Measurements from ENCODE around the gene UBE3B.

Gene UBE3B

GRCh38 chr12:109553906-109554500 lies 76.6 kb downstream of the UBE3B start:
- TF ChIP-seq POLR2A (IDR thresholded peaks at IDR 0.05; ENCODE audit: extremely low read depth, insufficient read length) (no peak), MYC (IDR thresholded peaks at IDR 0.05; ENCODE audit: low read depth, low read length) (no peak), CTCF (IDR thresholded peaks at IDR 0.05; ENCODE audit: low read depth, low read length) (no peak), MAX (IDR thresholded peaks at IDR 0.05; ENCODE audit: low read depth, low read length) (no peak)
- H3K4me3 ChIP-seq (ENCODE audit: low read depth, low read length) = no peak overlapping the region
- DNase-seq (ENCODE audit: low read depth) = no peak

GRCh38 chr12:109554761-109555160 lies 77.3 kb downstream of the UBE3B start:
- no peak for DNase-seq (ENCODE audit: low read depth)
- H3K4me3 ChIP-seq (ENCODE audit: low read depth, low read length) = no peak overlapping the region
- no peak for TF ChIP-seq MYC (IDR thresholded peaks at IDR 0.05; ENCODE audit: low read depth, low read length)
- no peak for TF ChIP-seq POLR2A (IDR thresholded peaks at IDR 0.05; ENCODE audit: extremely low read depth, insufficient read length)
- TF ChIP-seq MAX (IDR thresholded peaks at IDR 0.05; ENCODE audit: low read depth, low read length) = no peak
- no peak for TF ChIP-seq CTCF (IDR thresholded peaks at IDR 0.05; ENCODE audit: low read depth, low read length)

- no peak overlapping the region for H3K4me3 ChIP-seq (ENCODE audit: low read depth, low read length)
- no peak for DNase-seq (ENCODE audit: low read depth)
- no peak for TF ChIP-seq MAX (IDR thresholded peaks at IDR 0.05; ENCODE audit: low read depth, low read length)
- TF ChIP-seq POLR2A (IDR thresholded peaks at IDR 0.05; ENCODE audit: extremely low read depth, insufficient read length) = no peak
- no peak for TF ChIP-seq MYC (IDR thresholded peaks at IDR 0.05; ENCODE audit: low read depth, low read length)
- no peak for TF ChIP-seq CTCF (IDR thresholded peaks at IDR 0.05; ENCODE audit: low read depth, low read length)
These were observed 78.2 kb downstream of the UBE3B start for GRCh38 chr12:109555431-109556315.

- TF ChIP-seq MAX (IDR thresholded peaks at IDR 0.05; ENCODE audit: low read depth, low read length) (no peak), POLR2A (IDR thresholded peaks at IDR 0.05; ENCODE audit: extremely low read depth, insufficient read length) (no peak), CTCF (IDR thresholded peaks at IDR 0.05; ENCODE audit: low read depth, low read length) (no peak), MYC (IDR thresholded peaks at IDR 0.05; ENCODE audit: low read depth, low read length) (no peak)
- H3K4me3 ChIP-seq (ENCODE audit: low read depth, low read length) = no peak overlapping the region
- no peak for DNase-seq (ENCODE audit: low read depth)
These were observed 79.8 kb downstream of the UBE3B start for GRCh38 chr12:109557200-109557599.

- peak; percentile 84 for DNase-seq (ENCODE audit: low read depth)
- no peak overlapping the region for H3K4me3 ChIP-seq (ENCODE audit: low read depth, low read length)
- peak; percentile 83 for TF ChIP-seq MYC (IDR thresholded peaks at IDR 0.05; ENCODE audit: low read depth, low read length)
- peak; percentile 87 for TF ChIP-seq MAX (IDR thresholded peaks at IDR 0.05; ENCODE audit: low read depth, low read length)
- no peak for TF ChIP-seq CTCF (IDR thresholded peaks at IDR 0.05; ENCODE audit: low read depth, low read length)
These were observed 80.4 kb downstream of the UBE3B start for GRCh38 chr12:109557805-109558204.

All from NB4 (cell line).